GM19239 (cell line): Measurements from ENCODE around the gene XDH.
A peak's percentile ranks its signal among the peaks of the same experiment; 100 is the strongest.

Source experiments
- DNase-seq: peaks from one replicate; pipeline ENCODE4 v3.0.0; 2011; ENCODE audit warnings: low spot score; ENCODE audit not compliant: insufficient read length
- FAIRE-seq: peaks from 2 replicates; lab custom pipeline; 2011; peaks lifted over from hg19 to GRCh38; lab: Jason Lieb, UNC

XDH gene

DNA sequence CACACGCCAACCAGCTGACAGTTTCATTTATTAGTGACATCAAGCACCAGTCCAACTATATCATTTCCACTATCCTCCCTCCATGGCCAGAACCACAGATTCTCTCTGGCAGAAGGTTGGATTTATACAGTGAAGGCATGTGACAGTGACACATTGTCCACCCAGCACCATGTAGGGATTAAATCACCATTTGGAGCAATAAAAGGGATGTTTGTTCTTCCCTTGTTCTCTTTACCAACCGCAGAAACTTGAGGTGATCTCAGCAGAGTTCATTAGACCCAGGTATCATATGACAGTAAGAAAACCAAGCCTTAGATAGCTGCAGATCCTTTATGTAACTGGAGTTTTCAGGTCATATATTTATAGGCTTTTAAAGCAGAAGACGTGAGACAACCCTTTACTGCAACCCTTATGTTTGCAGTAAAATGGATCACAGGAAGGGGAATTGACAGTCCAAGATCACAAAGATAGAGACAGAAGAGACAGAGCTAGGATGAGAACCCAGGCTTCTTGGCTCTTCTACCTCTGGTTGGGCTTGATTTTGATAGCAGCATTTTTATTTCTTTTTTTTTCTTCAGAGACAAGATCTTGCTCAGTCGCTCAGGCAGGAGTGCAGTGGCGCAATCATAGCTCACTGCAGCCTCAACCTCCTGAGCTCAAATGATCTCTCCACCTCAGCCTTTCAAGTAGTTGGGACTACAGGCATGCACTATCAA is 80.1 kb downstream of the XDH start:
- no peak for DNase-seq
- no peak for FAIRE-seq

DNA sequence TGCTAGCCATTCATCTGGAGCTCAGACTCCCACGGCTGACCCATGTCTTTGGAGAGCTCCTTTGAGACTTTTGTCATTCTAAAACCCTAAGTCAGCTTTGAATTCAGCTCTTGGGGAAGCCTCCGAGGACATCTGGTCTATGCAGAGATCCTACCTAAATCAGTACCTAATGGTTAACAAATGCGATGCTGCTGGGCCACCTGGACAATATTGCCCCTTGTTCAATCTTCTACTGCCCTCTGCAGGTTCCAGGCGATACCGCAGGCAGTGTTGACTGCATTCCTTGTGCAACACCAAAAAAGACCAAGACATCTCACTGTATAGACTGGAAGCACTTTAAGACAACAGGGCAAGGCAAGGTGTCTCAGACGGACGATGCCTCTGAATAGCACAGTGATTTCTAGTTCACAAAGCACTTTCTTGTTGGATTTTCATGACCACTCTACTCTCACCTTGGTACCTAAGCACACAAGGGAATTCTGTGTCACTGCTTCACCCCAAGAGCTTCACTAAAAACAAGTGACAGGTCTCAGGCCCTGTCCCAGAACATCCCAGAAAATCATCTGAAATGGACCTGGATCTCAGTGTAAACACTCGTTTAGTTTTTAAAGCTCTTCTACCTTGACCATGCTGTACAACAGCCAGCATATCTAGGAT is 80.9 kb downstream of the XDH start:
- DNase-seq, result peak; percentile 46
- peak; percentile 92 for FAIRE-seq

DNA sequence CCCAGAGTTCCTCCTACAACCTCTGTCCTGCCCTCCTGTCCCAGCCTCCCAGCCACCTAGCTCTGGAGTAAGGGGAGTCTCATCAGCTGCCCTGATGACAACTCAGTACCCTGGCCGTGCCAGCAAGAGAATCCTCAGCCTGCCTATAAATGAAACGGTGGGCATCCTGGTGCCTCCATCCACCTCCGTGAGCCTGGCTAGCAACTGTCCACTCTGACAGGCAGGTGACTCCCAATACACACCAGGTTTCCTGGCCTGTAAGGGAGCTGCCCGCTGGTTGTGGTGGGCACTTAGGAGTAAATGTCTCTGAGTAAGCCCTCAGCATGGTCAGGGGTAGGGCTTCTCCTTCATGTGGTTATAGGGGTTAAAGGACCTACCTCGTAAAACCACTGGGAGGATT is 81.5 kb downstream of the XDH start:
- FAIRE-seq (no peak), DNase-seq (no peak)

GRCh38 chr2:31332521-31332920 is 82.0 kb downstream of the XDH start:
- no peak for DNase-seq
- no peak for FAIRE-seq

DNA sequence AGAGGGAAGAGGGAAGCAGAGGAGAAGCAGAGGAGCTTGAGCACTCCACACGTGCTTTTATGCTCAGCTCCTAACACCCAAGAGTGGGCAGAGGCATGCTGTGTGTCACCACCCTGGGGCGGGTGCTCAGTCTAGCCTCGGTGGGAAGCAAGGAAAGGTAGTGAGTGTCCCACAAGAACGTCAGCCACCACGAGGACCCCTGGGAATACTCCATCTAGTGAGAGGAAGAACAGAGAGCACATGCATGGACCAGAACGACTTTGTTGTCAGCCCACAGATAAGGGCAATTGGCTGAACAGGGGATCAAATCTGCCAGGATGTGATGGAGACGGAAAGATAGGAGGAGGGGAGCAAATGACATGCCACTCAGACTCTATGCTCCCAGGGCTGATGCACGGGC is 83.4 kb downstream of the XDH start:
- DNase-seq (no peak), FAIRE-seq (no peak)

DNA sequence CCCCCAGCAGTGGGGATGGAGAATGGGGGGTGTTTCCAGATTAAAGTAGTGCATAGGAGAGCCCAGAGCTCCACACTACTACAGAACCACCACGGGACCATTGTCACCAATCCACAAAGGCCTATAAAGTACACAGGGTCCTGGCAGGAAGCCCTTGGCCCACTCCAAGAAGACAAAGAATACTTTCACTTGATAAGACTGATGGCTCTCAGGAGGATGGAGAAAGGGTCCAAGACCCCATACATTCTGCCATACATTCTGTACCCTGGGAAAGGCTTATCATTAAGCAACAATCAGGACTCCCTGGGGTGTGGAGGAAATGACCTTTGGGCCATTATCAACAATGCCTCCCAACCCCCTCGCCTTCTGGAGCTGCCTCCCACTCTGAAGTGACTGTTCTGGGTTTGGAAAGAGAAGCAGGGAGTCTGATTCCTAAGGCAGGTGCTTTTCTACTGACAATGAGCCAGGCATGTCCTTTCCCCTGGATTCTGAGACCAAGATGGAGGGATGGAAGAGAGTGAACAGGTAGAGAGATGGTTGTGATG is 85.4 kb downstream of the XDH start:
- no peak for FAIRE-seq

DNA sequence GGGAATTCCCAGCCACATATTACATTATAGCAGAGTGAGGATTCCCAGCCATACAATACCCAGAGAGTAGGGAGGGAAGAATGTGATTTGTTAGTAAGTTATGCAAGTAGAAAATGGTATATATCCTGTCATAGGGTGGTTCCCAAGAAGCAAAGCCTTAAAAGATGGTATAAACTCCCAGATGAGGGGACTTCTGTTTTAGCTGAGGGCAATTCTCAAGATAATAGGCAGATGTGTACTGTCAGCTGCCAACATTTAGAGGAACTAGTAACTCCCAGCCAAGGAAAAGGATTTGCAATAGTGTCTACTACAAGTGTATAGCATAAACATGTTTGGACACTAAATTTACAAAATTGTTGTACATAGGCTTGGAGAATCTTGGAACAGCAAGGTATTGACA is 86.5 kb downstream of the XDH start:
- FAIRE-seq (no peak), DNase-seq (no peak)

More for the DNA sequence above, 85.4 kb downstream of the XDH start:
- no peak for DNase-seq

DNA sequence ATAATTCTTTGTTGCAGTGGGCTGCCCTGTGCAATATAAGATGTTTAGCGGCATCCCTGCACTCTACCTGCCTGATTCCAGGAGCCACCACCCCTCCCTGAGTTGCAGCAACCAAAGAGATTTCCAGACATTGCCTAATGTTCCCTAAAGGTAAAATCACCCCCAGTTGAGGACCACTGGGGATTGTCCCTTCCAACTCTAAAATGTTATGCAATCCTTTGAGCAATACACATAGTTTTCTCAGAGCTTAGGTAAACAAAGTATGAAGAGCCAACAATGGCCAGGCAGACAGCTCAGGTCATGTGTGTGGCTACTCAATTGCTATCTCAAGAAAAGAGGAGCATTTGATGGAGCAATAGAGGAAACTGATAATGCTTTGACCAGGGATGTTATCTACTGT is 87.0 kb downstream of the XDH start:
- FAIRE-seq, result no peak
- no peak for DNase-seq

- DNase-seq (peak; percentile 29), FAIRE-seq (peak; percentile 89)
Observed at GRCh38 chr2:31324016-31324633, 90.4 kb downstream of the XDH start.

- DNase-seq, result no peak
Observed at GRCh38 chr2:31322371-31322770, 92.2 kb downstream of the XDH start.

GRCh38 chr2:31319406-31320175 is 95.0 kb downstream of the XDH start:
- DNase-seq, result no peak

More at GRCh38 chr2:31322371-31322770, 92.2 kb downstream of the XDH start:
- FAIRE-seq, result no peak

DNA sequence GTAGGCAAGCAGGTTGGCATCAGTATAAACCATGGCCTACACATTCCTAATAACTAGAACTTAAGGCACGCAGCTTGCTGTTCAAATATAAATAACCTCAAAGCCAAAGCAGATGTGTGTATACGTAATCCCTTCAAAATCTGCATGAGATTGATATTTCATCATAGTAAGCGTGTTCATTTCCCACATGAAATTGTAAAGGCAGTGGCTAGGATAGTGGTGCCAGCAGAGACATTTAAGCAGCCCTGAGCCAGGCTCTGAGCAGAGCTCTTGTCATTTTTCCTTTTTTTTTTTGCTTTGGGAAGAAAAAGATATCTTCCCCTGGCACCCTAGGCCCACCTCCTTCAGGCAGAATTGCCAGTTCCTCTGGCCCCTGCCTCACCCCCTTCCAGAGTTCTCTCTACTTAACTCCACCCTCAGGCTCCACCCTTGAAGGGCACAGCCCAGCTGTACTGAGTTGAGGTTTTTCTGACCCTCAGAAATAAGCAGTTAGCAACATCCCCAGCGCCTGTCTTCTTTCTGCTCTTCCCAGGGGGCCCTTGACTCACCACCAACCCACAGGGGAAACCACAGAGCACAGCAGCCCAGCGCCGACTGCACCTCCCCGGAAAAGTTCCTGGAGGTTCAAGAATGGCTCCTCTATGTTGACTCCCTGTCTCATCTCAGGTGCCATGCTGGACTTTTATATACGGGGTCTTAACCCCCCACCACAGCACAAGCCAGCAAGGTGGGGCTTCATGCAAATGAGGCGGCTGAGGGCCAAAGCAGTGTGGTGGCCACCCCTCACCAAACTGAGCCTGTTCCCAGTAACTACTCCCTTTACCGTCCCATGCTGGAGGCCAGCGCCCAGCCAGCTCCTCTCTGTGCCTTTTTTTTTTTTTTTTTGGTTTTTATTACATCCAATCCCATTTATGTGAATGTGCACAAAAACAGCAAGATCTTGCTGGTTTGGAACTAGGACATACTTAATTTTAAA is 95.9 kb downstream of the XDH start:
- FAIRE-seq (no peak), DNase-seq (peak; percentile 10)

More at GRCh38 chr2:31319406-31320175, 95.0 kb downstream of the XDH start:
- peak; percentile 82 for FAIRE-seq

DNA sequence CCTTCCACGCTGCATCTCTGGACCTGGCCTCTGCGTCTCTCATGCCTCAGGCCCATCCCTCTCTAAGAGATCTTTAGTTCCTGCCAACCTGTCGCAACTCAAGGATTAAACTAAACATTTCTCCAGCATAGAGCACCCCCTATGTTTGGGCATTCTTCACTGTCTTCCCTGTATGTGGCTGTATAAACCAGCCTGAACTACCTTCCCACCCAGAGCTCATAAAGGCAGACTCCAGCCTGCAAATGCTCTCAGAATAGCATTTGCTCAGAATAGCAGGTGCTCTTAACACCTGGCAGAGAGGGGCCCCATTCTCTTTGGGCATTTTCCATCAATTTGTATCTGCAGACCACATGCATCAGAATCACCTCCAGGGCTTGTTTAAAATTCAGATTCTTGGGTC is 97.1 kb downstream of the XDH start:
- no peak for DNase-seq
- FAIRE-seq, result no peak

- FAIRE-seq (no peak), DNase-seq (no peak)
Observed at GRCh38 chr2:31314761-31315160, 99.8 kb downstream of the XDH start.

DNA sequence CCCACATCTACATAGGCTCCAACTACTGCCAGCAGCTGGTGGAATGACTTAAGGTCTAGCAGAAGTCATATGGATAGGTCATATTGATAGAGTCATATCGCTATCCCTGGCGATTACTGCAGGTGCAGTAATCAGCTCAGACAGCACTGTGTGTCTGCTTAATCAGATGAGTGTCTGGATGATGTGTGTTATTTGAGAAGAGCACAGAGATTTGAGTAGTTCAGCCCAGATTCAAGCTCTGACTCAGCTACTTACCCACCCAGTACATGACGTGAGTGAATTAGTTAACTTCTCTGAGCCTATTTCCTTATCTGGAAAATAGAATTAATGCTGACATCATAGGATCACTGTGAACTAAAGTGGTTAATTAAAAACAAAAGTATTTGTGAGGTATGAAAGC is 101.6 kb downstream of the XDH start:
- FAIRE-seq (no peak), DNase-seq (no peak)

DNA sequence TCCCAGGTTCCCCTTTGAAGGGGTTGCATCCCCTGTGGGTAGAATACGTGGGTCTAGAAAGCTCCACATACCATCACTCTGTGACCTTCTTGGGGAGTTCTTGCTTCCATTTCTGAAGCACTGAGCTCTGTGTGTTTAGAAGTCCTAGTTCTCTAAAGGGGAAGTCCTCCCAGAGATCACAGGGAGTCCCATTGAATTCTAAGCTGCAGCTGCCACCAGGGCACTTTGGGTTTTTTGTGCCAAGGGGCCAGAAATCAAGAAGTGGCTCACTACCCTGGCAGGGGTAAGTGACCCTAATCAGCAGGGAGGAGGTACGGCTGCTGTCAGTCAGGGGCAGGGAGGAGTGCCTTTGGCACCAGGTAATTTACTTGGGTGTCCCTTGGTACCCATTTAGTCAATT is 109.7 kb downstream of the XDH start:
- DNase-seq (no peak), FAIRE-seq (no peak)

DNA sequence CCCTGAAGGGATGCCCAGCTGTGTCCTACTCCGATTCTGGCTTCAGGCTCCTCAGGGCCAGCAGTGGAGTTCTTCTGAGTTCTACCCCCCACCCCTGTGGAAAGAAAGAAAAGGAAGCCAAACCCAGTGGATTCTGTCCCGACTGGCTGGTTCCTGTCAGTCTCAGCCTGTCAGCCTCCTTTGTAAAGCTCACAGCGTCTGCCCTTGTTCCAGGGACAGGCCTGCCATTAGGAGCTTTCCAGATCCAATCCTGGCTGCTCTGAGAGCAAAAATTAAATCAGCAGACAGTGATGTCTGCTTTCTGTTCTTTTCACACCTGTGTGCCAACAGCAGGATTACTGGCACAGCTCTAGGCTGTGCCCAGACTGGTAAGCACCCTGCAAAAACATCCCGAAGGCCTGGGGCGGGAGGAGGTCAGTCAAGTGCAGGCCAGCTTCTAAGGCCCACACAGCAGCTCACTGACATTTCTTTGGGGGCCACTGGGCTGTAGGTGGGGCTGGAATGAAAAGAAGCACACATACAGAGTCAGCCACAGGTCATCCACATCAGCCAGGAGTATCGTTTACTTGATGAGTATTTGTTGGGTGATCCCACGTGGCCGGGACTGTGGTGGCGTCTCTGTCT is 111.5 kb downstream of the XDH start:
- DNase-seq, result no peak
- no peak for FAIRE-seq

DNA sequence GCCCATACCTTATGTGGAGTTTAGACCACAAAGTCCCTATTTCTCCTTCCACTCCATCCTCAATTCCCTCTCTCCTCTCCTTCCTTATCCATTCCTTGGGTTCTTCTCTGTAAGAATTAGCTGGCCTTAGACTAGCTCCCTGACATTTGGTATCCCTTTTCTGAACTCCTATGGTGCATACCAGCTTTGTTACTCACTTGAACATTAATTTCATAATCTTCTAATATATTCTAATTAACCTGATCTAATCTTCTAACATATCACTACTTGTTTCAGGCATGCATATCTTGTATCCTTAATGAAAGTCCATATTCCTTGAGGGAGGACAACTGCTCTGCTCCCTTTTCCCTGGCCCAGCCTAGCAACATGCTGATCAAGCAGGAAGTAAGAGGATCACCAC is 114.2 kb downstream of the XDH start:
- no peak for DNase-seq
- FAIRE-seq, result no peak

DNA sequence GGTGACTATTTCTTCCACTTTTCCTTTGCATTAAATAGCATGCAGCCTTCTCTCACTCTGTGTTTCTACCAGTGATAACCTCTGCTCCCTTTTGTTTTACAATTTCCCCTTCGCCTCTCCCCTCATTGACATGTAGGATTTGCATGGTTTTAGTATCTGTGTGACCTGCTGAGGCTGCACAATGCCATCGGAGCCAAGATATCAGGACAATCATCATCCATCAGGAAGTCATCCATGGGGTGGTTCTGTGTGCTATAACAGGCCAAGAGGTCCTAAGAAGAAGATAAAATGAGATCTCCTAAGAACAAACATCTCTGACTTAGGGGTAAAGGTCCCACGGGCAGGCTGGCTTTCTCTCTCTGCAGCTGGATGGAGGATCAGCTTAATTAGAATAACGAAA is 115.0 kb downstream of the XDH start:
- FAIRE-seq, result no peak
- no peak for DNase-seq
